ENCODE measurements around the gene FMN2.

DNA sequence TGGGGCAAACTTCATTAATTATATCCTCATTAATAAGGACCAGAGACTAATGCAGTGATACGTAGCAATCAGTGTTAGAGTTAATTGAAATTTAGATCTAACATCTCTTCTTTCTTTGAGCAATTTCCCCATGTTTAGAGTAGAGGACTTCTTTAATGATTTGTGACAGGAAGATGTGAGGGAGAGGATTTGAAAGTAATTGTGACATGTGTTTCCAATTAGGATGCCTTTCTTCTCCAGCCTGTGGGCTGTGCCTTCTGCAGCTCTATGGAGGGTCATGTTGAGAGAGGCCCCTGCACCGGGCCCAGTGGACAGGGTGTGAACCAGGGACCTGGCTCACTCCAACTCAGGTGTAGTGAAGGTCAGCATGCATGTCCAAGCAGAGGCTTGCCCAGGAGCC lies 417.3 kb downstream of the FMN2 start:
- TF ChIP-seq RAD21 (conservative IDR thresholded peaks at IDR 0.05 in 1 of 2, IDR thresholded peaks at IDR 0.05 in 1 of 2) (no peak), CTCF (IDR thresholded peaks at IDR 0.05) (no peak), ZC3H11A (IDR thresholded peaks at IDR 0.05) (no peak), RNF2 (IDR thresholded peaks at IDR 0.05; ENCODE audit: borderline replicate concordance, low read depth) (no peak)
